CD14-positive monocyte (primary cell): ENCODE results near the gene SLIT3. TPM values are rescaled to one million over a fixed set of nuclear protein-coding genes. Genes with fewer than 3 reads are reported as not detected.

Source experiments
- DNase-seq, 3 donors: peaks; one replicate each; pipeline ENCODE4 v3.0.0-alpha.2; 2011 to 2022
- H2AFZ ChIP-seq: 2 replicates; pipeline ENCODE4 v1.6.0; 2012; ENCODE audit warnings: mild to moderate bottlenecking, low read depth, low read length, inconsistent platforms; ENCODE audit not compliant: insufficient read depth, poor library complexity, severe bottlenecking
- H3K27ac ChIP-seq, 2 donors: 1 replicate in 1 of 2; 2 replicates in 1 of 2; pipeline ENCODE4 v1.5.1; 2012 to 2013; ENCODE audit warnings: low read length in 2 of 2, control low read depth in 1 of 2, inconsistent platforms in 1 of 2, low read depth in 1 of 2, mild to moderate bottlenecking in 1 of 2
- H3K27me3 ChIP-seq, 2 donors: one replicate each; pipeline versions ENCODE4 v1.6.0 to v1.6.1; 2011 to 2013; ENCODE audit warnings: low read length in 2 of 2; ENCODE audit not compliant: control insufficient read depth in 2 of 2, insufficient read depth in 2 of 2
- H3K36me3 ChIP-seq, 2 donors: replicated peaks in 1 of 2; 1 replicate in 1 of 2; 2 replicates in 1 of 2; pipeline versions ENCODE4 v1.5.1 to v1.6.1; 2012 to 2013; ENCODE audit warnings: low read length in 2 of 2, control low read depth in 1 of 2, inconsistent platforms in 1 of 2, mild to moderate bottlenecking in 1 of 2; ENCODE audit not compliant: insufficient read depth in 2 of 2, control insufficient read depth in 1 of 2
- H3K4me1 ChIP-seq, 2 donors: 1 replicate in 1 of 2; 2 replicates in 1 of 2; pipeline versions ENCODE4 v1.5.1 to v1.6.1; 2012 to 2013; ENCODE audit warnings: low read length in 2 of 2, control low read depth in 1 of 2, inconsistent platforms in 1 of 2, mild to moderate bottlenecking in 1 of 2, moderate library complexity in 1 of 2; ENCODE audit not compliant: insufficient read depth in 2 of 2, control insufficient read depth in 1 of 2
- H3K4me2 ChIP-seq: replicated peaks from 2 replicates; pipeline ENCODE3; 2012; ENCODE audit warnings: low read length, moderate library complexity, mild to moderate bottlenecking; ENCODE audit not compliant: poor library complexity, severe bottlenecking; ENCODE audit errors: extremely low read depth
- H3K4me3 ChIP-seq, 3 experiments: fragments of 200-600 bp in 1 of 3; sonication (generic) in 1 of 3; replicated peaks in 1 of 3; 1 replicate in 2 of 3; 2 replicates in 1 of 3; pipeline ENCODE4 v1.5.1; 2011 to 2013; ENCODE audit warnings: low read length in 3 of 3, mild to moderate bottlenecking in 3 of 3, control low read depth in 2 of 3, low read depth in 2 of 3, inconsistent platforms in 1 of 3, moderate library complexity in 1 of 3
- H3K79me2 ChIP-seq: 2 replicates; pipeline ENCODE4 v1.6.0; 2012; ENCODE audit warnings: mild to moderate bottlenecking, control low read depth, inconsistent platforms, low read length, moderate library complexity; ENCODE audit not compliant: insufficient read depth
- H3K9ac ChIP-seq: 2 replicates; pipeline ENCODE4 v1.6.0; 2017; ENCODE audit warnings: low read length, mild to moderate bottlenecking; ENCODE audit not compliant: insufficient read depth, poor library complexity, severe bottlenecking
- H3K9me3 ChIP-seq, 2 donors: replicated peaks in 1 of 2; 1 replicate in 1 of 2; 2 replicates in 1 of 2; pipeline versions ENCODE4 v1.5.1 to v1.6.1; 2012 to 2013; ENCODE audit warnings: low read length in 2 of 2, control low read depth in 1 of 2; ENCODE audit not compliant: control insufficient read depth in 1 of 2, insufficient read depth in 1 of 2
- H4K20me1 ChIP-seq: 2 replicates; pipeline ENCODE4 v1.6.0; 2012; ENCODE audit warnings: mild to moderate bottlenecking, low read length, control low read depth, moderate library complexity; ENCODE audit not compliant: insufficient read depth
- H3K27ac Mint-ChIP-seq, 7 donors: one replicate each; pipeline ENCODE4 v1.8.0; 2020; ENCODE audit warnings: mild to moderate bottlenecking in 7 of 7, mixed read lengths in 7 of 7, moderate library complexity in 6 of 7, inconsistent platforms in 2 of 7
- H3K27me3 Mint-ChIP-seq, 3 donors: one replicate each; pipeline ENCODE4 v1.8.0; 2021 to 2022; ENCODE audit warnings: low read depth in 3 of 3, mild to moderate bottlenecking in 3 of 3, mixed read lengths in 3 of 3, moderate library complexity in 3 of 3, inconsistent platforms in 1 of 3
- H3K36me3 Mint-ChIP-seq, 2 donors: one replicate each; pipeline ENCODE4 v1.8.0; 2020; ENCODE audit warnings: mixed read lengths in 2 of 2, inconsistent platforms in 1 of 2, mild to moderate bottlenecking in 1 of 2
- H3K4me1 Mint-ChIP-seq: one replicate; pipeline ENCODE4 v1.8.0; 2020; ENCODE audit warnings: mild to moderate bottlenecking, mixed read lengths
- H3K4me3 Mint-ChIP-seq, 2 donors: one replicate each; pipeline ENCODE4 v1.8.0; 2020; ENCODE audit warnings: mild to moderate bottlenecking in 2 of 2, mixed read lengths in 2 of 2, moderate library complexity in 1 of 2
- H3K9me3 Mint-ChIP-seq, 7 donors: one replicate each; pipeline ENCODE4 v1.8.0; 2020 to 2022; ENCODE audit warnings: mixed read lengths in 7 of 7, mild to moderate bottlenecking in 6 of 7, moderate library complexity in 6 of 7, inconsistent platforms in 2 of 7
- CTCF ChIP-seq: fragments of 200-600 bp; IDR thresholded peaks from one replicate; pipeline ENCODE4 v1.8.0; 2022; ENCODE audit warnings: antibody characterized with exemption, mild to moderate bottlenecking
- WGBS: methylation state at CpG from one replicate; pipeline ENCODE4 v1.1.5; 2013; ENCODE audit warnings: missing lambda C conversion rate; ENCODE audit not compliant: insufficient coverage; 5-methylcytosine and 5-hydroxymethylcytosine counted together
- intact Hi-C, 2 donors: fragments of 100-400 bp; cut with micrococcal nuclease; formaldehyde crosslinking; loops; one replicate each; pipeline versions ENCODE4 v1.15.0 to v1.15.1; 2023
- polyA plus RNA-seq, 3 donors: library from polyadenylated mRNA; depleted of rRNA in 1 of 3; unstranded in 2 of 3; stranded (reverse) in 1 of 3; fragments of 300-500 nt in 2 of 3; fragments of >200 nt in 1 of 3; fragmentation: Illumina TruSeq in 2 of 3; gene quantifications; 1 replicate in 2 of 3; 2 replicates in 1 of 3; pipeline ENCODE4 v1.2.3, GENCODE V29; 2012 to 2021

Gene SLIT3
- polyA plus RNA-seq, 3 donors = not detected

GRCh38 chr5:168975331-168975730 lies 325.6 kb downstream of the SLIT3 start:
- no peaks in the 10 kb centered on the region for H4K20me1 ChIP-seq
- no peaks in the 10 kb centered on the region for H3K36me3 Mint-ChIP-seq
- H3K9ac ChIP-seq = no peak overlapping the region
- no peaks in the 10 kb centered on the region for H3K36me3 ChIP-seq
- no peak overlapping the region for H3K27ac Mint-ChIP-seq
- no peaks in the 10 kb centered on the region for H3K27me3 ChIP-seq
- no peaks in the 10 kb centered on the region for H3K9me3 Mint-ChIP-seq
- H3K4me2 ChIP-seq = no peak overlapping the region
- DNase-seq = no peak
- no peaks in the 10 kb centered on the region for H3K4me1 ChIP-seq
- TF ChIP-seq CTCF = no peak
- peaks cover 4 to 10% (median 5%) of the 10 kb centered on the region in 3 donors for H3K27me3 Mint-ChIP-seq
- H3K27ac ChIP-seq = no peak overlapping the region
- H3K9me3 ChIP-seq = no peaks in the 10 kb centered on the region
- WGBS = 100% methylated on average over 1 of the region's 3 CpGs
- H2AFZ ChIP-seq = no peak overlapping the region
- H3K4me3 ChIP-seq = no peak overlapping the region
- peaks cover 2% of the 10 kb centered on the region for H3K4me1 Mint-ChIP-seq
- H3K4me3 Mint-ChIP-seq = no peak overlapping the region
- no peaks in the 10 kb centered on the region for H3K79me2 ChIP-seq
- intact Hi-C loops = no loop called here

DNA sequence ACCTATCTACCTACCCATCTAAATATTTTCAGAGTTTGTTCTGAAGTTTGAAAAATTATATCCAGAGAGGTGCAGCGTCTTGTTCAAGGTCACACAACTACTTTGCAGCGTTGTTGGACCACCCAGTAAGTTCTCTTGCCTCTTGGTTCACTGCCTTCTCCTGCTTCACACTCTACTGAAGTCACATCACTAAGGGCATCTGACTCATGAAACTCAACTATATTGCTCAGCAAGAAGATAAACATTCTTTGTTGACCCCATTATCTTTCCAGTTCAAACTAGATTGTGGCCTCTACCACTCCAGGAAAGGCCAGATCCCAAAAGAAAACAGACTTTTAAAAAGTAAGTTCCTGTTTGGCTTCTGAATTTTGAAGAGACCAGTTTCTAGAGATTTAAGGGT lies 326.9 kb downstream of the SLIT3 start:
- Mint-ChIP-seq H3K36me3 (no peaks in the 10 kb centered on the region), H3K4me3 (no peak overlapping the region), H3K27me3 (peaks cover 2 to 12% (median 3%) of the 10 kb centered on the region in 3 donors), H3K4me1 (peaks cover 2% of the 10 kb centered on the region), H3K9me3 (no peaks in the 10 kb centered on the region), H3K27ac (no peak overlapping the region)
- no peak for DNase-seq
- Histone ChIP-seq H3K27ac (no peak overlapping the region), H3K4me2 (no peak overlapping the region), H3K4me1 (no peaks in the 10 kb centered on the region), H2AFZ (no peak overlapping the region), H3K79me2 (no peaks in the 10 kb centered on the region), H3K4me3 (no peak overlapping the region), H3K36me3 (no peaks in the 10 kb centered on the region), H4K20me1 (no peaks in the 10 kb centered on the region), H3K9ac (no peak overlapping the region), H3K27me3 (no peaks in the 10 kb centered on the region), H3K9me3 (no peaks in the 10 kb centered on the region)
- intact Hi-C loops = no loop called here
- no peak for TF ChIP-seq CTCF
- WGBS = 75% methylated on average over 2 of the region's 2 CpGs
